Subcutaneous adipose tissue (tissue), 4 donors: Measurements from ENCODE around the gene PDLIM3. TPM values are rescaled to one million over a fixed set of nuclear protein-coding genes. Genes with fewer than 3 reads are reported as not detected.

ENCODE experiments used
- total RNA-seq, 4 donors: library from RNA; depleted of rRNA; stranded (reverse); fragments of >200 nt; gene quantifications; one replicate each; pipeline ENCODE4 v1.1.0, GENCODE V29; 2016
- TF ChIP-seq, protein P1 (sequence below): fragments of 450-650 bp; IDR thresholded peaks from one replicate; pipeline ENCODE4 v1.5.1; 2016; ENCODE audit warnings: low read depth, mild to moderate bottlenecking, control low read depth, antibody characterized with exemption, moderate library complexity

The PDLIM3 gene
- total RNA-seq, 4 donors from 2014 or later: 8.3 to 33.7 (median 13.4) TPM

DNA sequence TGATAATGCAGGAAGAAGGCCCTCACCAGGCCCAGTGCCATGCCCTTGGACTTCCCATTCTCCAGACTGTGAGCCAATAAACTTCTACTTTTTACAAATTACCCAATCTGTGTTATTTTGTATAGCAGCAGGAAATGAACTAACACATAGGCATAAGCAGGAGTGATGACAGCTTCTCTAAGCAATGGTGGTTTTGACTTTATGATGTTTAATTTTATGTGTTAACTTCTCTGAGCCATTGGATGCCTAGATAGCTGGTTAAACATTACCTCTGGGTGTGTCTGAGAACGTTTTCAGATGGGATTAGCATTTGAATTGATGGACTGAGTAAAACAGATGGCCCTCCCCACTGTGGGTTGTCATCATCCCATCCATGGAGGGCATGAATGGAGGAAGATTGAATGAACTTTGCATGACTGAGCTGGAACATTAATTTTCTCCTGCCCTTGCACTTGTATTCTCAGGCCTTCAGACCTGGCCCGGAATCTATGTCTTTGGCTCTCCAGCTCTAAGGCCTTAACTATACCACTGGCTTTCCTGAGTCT is 13.9 kb upstream of the PDLIM3 start:
- TF ChIP-seq, protein P1, sequence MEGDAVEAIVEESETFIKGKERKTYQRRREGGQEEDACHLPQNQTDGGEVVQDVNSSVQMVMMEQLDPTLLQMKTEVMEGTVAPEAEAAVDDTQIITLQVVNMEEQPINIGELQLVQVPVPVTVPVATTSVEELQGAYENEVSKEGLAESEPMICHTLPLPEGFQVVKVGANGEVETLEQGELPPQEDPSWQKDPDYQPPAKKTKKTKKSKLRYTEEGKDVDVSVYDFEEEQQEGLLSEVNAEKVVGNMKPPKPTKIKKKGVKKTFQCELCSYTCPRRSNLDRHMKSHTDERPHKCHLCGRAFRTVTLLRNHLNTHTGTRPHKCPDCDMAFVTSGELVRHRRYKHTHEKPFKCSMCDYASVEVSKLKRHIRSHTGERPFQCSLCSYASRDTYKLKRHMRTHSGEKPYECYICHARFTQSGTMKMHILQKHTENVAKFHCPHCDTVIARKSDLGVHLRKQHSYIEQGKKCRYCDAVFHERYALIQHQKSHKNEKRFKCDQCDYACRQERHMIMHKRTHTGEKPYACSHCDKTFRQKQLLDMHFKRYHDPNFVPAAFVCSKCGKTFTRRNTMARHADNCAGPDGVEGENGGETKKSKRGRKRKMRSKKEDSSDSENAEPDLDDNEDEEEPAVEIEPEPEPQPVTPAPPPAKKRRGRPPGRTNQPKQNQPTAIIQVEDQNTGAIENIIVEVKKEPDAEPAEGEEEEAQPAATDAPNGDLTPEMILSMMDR: no peak

DNA sequence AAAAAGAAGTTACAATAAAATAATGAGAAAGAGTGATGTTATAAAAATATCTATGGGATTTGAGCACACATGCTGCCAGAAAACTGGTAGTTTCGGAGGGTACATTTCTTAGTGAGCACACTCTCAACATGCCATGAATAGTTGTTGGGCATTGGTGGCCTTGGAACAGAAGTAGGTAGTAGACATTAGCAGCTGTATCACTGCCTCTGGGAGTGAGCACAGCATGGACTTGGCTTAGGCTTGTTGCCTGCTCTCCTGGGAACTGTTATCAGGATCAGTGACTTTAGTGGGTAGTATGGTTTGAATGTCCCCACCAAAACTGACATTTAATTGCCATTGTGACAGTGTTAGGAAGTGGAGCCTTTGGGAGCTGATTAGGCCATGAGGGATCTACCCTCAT is 13.3 kb upstream of the PDLIM3 start:
- TF ChIP-seq, protein P1: no peak

DNA sequence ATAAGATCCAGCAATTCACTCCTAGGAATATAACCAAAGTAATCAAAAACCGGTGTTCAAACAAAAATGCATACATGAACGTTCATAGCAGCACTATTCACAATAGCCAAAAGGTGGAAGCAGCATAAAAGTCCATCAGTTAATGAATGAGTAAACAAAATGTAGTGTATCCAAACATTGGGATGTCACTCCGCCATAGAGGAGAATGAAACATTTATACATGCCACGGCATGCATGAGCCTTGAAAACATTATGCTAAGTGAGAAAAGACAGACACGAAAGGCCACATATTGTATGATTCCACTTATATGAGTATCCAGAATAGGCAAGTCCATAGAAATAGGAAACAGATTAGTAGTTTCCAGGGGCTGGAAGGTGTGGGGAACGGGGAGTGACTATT is 11.0 kb upstream of the PDLIM3 start:
- TF ChIP-seq, protein P1: no peak

DNA sequence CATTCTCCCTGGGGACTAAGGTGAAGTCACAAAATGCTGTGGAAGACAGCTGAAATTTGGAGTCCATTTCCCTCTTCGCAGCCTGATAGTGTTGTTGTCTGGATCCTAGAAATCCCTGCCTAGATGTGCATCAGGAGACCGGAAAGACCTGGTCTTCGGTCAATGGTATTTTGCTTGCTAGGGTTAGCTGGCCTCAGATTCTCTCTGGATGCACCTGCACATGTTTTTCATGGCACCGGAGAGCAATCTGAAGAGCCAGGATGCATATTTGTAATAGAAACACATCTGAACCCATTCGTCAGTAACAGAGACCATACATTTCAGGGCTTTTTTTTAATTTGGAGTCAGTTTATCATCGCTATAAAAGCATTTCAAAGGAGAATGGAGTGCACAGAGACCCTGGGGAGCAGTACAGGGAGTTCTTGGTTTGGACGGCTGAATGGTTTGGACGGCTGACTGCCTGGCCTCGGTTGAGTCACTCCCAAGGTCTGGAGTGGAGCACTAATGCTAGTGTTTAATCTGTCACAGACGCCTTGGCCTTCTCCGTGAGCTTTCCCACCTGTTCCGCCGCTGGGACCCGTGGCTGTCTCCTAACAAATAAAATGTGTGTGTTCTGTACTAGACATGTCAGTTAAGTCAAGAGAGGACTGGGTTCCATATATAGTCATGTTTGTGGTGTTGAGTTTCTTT is 7.5 kb upstream of the PDLIM3 start:
- TF ChIP-seq, protein P1: no peak

DNA sequence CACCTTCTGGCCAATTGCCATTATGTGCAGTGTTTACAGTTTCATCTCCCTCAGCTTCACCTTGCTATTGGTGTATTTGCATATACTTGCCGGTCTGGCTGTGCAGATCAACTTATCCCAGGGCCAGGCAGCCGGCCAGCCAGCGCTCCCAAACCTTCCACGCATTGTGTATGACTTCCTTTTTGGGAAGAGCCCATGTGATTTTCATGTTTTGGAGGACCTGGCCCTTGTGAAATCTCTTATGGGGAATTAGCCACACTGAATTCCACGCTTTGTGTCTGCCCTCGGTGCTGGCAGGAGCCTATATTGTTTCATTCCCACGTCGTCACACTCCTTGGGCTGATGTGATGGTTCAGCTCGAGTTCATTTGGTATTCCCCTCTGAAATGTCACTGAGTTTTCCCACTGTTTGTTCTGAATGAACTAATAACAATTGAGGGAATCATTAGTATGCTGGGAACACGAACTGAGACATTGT is 6.0 kb upstream of the PDLIM3 start:
- TF ChIP-seq, protein P1: no peak

DNA sequence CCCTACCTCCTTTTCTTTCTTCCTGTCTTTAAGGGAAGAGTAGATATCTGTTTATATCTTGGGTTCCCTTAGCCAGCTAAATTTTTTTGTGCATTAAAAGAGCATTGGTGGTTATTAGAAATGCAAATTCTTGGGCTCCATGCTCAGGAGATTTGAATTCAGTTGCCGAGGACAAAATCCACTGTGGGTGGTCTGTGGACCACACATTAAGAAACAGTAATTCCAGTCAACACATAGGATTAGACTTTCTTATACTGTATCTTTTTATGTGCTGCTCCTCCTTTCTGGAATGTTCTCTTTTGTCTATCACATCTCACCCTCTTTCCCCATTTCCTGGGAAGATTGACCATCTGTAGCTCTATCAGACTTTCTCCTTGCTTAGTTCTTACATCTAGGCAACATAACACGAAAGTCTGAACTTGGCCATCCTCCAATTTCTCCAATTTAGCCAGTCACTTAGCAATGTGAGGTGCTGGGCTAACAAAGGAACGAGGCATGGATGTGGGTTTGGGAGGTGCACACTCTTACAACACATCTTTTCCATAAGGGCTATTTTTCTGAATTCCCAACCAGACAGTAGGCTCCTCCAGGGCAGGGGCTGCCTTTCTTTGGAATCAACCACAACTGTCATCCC is 5.3 kb upstream of the PDLIM3 start:
- TF ChIP-seq, protein P1: no peak

DNA sequence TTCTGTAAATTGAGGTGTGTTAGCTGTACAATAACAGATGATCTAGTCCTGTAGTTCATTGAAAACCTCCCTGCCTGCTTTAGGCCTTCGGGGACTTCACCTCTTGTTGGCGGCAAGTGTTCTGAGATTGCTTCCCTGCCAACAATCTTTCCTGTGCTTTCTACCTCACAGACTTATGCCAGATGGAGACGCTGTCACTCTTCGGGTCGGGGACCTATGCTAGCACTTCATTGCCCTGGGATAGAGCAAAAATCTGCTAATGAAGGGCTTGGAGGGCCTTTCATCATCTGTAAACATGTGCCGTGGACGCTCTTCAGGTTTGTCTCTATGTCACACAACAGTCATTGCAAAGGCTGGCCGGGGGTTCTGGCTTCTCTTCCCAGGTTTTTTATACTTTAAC is 4.7 kb upstream of the PDLIM3 start:
- TF ChIP-seq, protein P1: no peak
